HL-60 (cell line): ENCODE measurements around the gene PHF21A.

Source experiments
- DNase-seq, 2 experiments: peaks; one replicate each; pipeline ENCODE4 v3.0.0-alpha.2; 2010 to 2020; ENCODE audit warnings: low read depth in 1 of 2, low spot score in 1 of 2
- H3K27ac ChIP-seq: fragments of 250-450 bp; sonication (Bioruptor Pico); replicated peaks from 2 replicates; pipeline ENCODE4 v1.5.1; 2020; ENCODE audit warnings: mild to moderate bottlenecking, moderate library complexity
- H3K27me3 ChIP-seq: fragments of 250-450 bp; sonication (Bioruptor Pico); 2 replicates; pipeline ENCODE4 v1.5.1; 2021; ENCODE audit warnings: mild to moderate bottlenecking, moderate library complexity; ENCODE audit not compliant: insufficient read depth, poor library complexity, severe bottlenecking
- H3K4me3 ChIP-seq: replicated peaks from 2 replicates; pipeline ENCODE4 v1.5.1; 2011; ENCODE audit warnings: mild to moderate bottlenecking, control low read depth, low read length; ENCODE audit not compliant: insufficient read depth
- GABPA ChIP-seq: IDR thresholded peaks from 2 replicates; pipeline ENCODE4 v1.6.1; 2012; ENCODE audit warnings: low read depth
- POLR2AphosphoS5 ChIP-seq: IDR thresholded peaks from 2 replicates; pipeline ENCODE4 v1.6.1; 2012; ENCODE audit warnings: low read depth
- SPI1 ChIP-seq: IDR thresholded peaks from 2 replicates; pipeline ENCODE4 v1.6.1; 2012; ENCODE audit warnings: low read depth, mild to moderate bottlenecking, borderline replicate concordance
- TF ChIP-seq, protein P1 (sequence below): IDR thresholded peaks from 2 replicates; pipeline ENCODE4 v1.6.1; 2012; ENCODE audit warnings: low read depth; ENCODE audit not compliant: insufficient replicate concordance
- TF ChIP-seq, protein P2 (sequence below): IDR thresholded peaks from one replicate; pipeline ENCODE4 v1.5.1; 2011; ENCODE audit warnings: low read length, control low read depth, inconsistent platforms; ENCODE audit not compliant: insufficient read depth

Gene PHF21A

DNA sequence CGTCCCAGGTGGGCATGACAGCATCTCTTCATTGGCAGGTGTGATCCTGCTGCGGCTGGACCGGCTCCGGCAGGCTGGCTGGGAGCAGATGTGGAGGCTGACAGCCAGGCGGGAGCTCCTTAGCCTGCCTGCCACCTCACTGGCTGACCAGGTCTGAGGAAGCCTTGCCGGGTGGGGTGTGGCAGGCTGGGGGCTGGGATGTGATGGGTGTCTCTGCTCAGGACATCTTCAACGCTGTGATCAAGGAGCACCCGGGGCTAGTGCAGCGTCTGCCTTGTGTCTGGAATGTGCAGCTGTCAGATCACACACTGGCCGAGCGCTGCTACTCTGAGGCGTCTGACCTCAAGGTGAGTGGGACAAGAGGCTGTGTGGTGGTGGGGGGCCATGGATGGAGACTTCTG lies 195.3 kb downstream of the PHF21A start:
- DNase-seq = no peak
- Histone ChIP-seq H3K27ac (no peak overlapping the region), H3K4me3 (no peak overlapping the region), H3K27me3 (peaks cover 18% of the 10 kb centered on the region)
- TF ChIP-seq, protein P1, sequence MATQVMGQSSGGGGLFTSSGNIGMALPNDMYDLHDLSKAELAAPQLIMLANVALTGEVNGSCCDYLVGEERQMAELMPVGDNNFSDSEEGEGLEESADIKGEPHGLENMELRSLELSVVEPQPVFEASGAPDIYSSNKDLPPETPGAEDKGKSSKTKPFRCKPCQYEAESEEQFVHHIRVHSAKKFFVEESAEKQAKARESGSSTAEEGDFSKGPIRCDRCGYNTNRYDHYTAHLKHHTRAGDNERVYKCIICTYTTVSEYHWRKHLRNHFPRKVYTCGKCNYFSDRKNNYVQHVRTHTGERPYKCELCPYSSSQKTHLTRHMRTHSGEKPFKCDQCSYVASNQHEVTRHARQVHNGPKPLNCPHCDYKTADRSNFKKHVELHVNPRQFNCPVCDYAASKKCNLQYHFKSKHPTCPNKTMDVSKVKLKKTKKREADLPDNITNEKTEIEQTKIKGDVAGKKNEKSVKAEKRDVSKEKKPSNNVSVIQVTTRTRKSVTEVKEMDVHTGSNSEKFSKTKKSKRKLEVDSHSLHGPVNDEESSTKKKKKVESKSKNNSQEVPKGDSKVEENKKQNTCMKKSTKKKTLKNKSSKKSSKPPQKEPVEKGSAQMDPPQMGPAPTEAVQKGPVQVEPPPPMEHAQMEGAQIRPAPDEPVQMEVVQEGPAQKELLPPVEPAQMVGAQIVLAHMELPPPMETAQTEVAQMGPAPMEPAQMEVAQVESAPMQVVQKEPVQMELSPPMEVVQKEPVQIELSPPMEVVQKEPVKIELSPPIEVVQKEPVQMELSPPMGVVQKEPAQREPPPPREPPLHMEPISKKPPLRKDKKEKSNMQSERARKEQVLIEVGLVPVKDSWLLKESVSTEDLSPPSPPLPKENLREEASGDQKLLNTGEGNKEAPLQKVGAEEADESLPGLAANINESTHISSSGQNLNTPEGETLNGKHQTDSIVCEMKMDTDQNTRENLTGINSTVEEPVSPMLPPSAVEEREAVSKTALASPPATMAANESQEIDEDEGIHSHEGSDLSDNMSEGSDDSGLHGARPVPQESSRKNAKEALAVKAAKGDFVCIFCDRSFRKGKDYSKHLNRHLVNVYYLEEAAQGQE = no peak
- TF ChIP-seq POLR2AphosphoS5 (no peak), SPI1 (no peak), GABPA (no peak)
- TF ChIP-seq, protein P2, sequence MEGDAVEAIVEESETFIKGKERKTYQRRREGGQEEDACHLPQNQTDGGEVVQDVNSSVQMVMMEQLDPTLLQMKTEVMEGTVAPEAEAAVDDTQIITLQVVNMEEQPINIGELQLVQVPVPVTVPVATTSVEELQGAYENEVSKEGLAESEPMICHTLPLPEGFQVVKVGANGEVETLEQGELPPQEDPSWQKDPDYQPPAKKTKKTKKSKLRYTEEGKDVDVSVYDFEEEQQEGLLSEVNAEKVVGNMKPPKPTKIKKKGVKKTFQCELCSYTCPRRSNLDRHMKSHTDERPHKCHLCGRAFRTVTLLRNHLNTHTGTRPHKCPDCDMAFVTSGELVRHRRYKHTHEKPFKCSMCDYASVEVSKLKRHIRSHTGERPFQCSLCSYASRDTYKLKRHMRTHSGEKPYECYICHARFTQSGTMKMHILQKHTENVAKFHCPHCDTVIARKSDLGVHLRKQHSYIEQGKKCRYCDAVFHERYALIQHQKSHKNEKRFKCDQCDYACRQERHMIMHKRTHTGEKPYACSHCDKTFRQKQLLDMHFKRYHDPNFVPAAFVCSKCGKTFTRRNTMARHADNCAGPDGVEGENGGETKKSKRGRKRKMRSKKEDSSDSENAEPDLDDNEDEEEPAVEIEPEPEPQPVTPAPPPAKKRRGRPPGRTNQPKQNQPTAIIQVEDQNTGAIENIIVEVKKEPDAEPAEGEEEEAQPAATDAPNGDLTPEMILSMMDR = no peak

DNA sequence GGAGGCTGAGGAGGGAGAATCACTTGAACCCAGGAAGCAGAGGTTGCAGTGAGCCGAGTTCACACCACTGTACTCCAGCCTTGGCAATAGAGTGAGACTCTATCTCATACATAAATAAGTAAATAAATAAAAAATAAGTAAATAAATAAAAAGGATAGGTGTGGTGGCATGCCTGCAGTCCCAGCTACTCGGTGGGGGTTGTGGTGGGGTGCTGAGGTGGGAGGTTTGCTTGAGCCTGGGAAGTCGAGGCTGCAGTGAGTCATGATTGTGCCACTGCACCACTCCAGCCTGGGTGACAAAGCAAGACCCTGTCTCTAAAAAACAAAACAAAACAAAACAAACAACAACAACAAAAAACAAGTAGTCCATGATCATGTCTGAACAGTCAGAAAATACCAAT lies 195.7 kb downstream of the PHF21A start:
- TF ChIP-seq, protein P2 = no peak
- TF ChIP-seq GABPA (no peak), SPI1 (no peak), POLR2AphosphoS5 (no peak)
- TF ChIP-seq, protein P1 = no peak
- H3K27me3 ChIP-seq = peaks cover 18% of the 10 kb centered on the region
- no peak overlapping the region for H3K27ac ChIP-seq
- no peak for DNase-seq
- H3K4me3 ChIP-seq = no peak overlapping the region

DNA sequence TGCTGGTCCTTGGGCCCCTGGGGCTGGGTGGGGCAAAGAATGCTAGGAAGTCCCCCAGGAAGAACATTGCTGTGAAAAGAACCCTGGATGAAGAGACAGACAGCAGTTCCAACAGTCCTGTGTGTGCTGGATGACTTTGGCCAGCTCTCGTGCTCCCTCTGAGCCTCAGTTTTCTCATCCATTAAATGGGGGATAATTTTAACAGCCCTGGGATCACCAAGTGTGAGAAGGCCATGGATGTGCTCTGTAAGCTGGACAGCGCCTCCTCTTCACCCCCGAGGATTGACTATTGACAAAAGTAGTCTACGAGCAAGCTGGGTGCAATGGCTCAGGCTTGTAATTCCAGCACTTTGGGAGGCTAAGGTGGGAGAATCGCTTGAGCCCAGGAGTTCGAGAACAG lies 196.3 kb downstream of the PHF21A start:
- no peak overlapping the region for H3K4me3 ChIP-seq
- H3K27ac ChIP-seq = no peak overlapping the region
- no peak for TF ChIP-seq POLR2AphosphoS5
- TF ChIP-seq SPI1 = no peak
- TF ChIP-seq GABPA = no peak
- TF ChIP-seq, protein P1 = peak; percentile 78
- no peak for DNase-seq
- peaks cover 18% of the 10 kb centered on the region for H3K27me3 ChIP-seq
